HG03280 (cell line): ENCODE results near the gene TANC1.
"Not testable (repeated sequence)": the region's sequence is repeated elsewhere in the genome, so short reads cannot be mapped to it uniquely, and the experiment has no call there.

Experiments used
- ATAC-seq: cut with Tn5 transposase; IDR thresholded peaks from one replicate; pipeline ENCODE4 v1.9.1; 2021; ENCODE audit warnings: mild to moderate bottlenecking, moderate library complexity; ENCODE audit not compliant: unreplicated experiment

The TANC1 gene

GRCh38 chr2:159082119-159082518 lies 113.7 kb downstream of the TANC1 start:
- no peak for ATAC-seq

GRCh38 chr2:159084384-159085370 lies 116.2 kb downstream of the TANC1 start:
- no peak for ATAC-seq

- ATAC-seq: no peak
Observed at GRCh38 chr2:159086342-159086741, 117.9 kb downstream of the TANC1 start.

GRCh38 chr2:159086826-159087225 lies 118.4 kb downstream of the TANC1 start:
- no peak for ATAC-seq

GRCh38 chr2:159088906-159089305 lies 120.5 kb downstream of the TANC1 start:
- ATAC-seq: no peak

GRCh38 chr2:159089543-159089942 lies 121.1 kb downstream of the TANC1 start:
- ATAC-seq: no peak

GRCh38 chr2:159090514-159091201 lies 122.2 kb downstream of the TANC1 start:
- ATAC-seq: peak; percentile 60

GRCh38 chr2:159091381-159091780 lies 122.9 kb downstream of the TANC1 start:
- no peak for ATAC-seq

GRCh38 chr2:159091976-159092375 lies 123.5 kb downstream of the TANC1 start:
- peak; percentile 39 for ATAC-seq

GRCh38 chr2:159093497-159093896 lies 125.1 kb downstream of the TANC1 start:
- no peak for ATAC-seq

- no peak for ATAC-seq
Observed at GRCh38 chr2:159094173-159094737, 125.8 kb downstream of the TANC1 start.

GRCh38 chr2:159095813-159096212 lies 127.4 kb downstream of the TANC1 start:
- no peak for ATAC-seq

GRCh38 chr2:159096302-159096855 lies 127.9 kb downstream of the TANC1 start:
- not testable (repeated sequence) for ATAC-seq

GRCh38 chr2:159096901-159097300 lies 128.5 kb downstream of the TANC1 start:
- ATAC-seq: no peak

- no peak for ATAC-seq
Observed at GRCh38 chr2:159098361-159098760, 129.9 kb downstream of the TANC1 start.

- no peak for ATAC-seq
Observed at GRCh38 chr2:159098921-159099411, 130.5 kb downstream of the TANC1 start.

GRCh38 chr2:159101755-159102489 lies 133.5 kb downstream of the TANC1 start:
- no peak for ATAC-seq

- no peak for ATAC-seq
Observed at GRCh38 chr2:159103411-159103810, 135.0 kb downstream of the TANC1 start.

- no peak for ATAC-seq
Observed at GRCh38 chr2:159106109-159106508, 137.7 kb downstream of the TANC1 start.

GRCh38 chr2:159108181-159108893 lies 139.9 kb downstream of the TANC1 start:
- no peak for ATAC-seq
